PC-9 (cell line): ENCODE measurements around the gene PITPNM2.

ENCODE experiments used
- EZH2 ChIP-seq: fragments of 200-600 bp; sonication (generic); IDR thresholded peaks from 2 replicates; pipeline ENCODE4 v1.8.0; 2017; ENCODE audit warnings: antibody characterized with exemption, low read depth
- TF ChIP-seq, protein P1 (sequence below): fragments of 200-600 bp; sonication (generic); conservative IDR thresholded peaks from 2 replicates; pipeline ENCODE4 v1.6.1; 2017; ENCODE audit warnings: mixed run types, antibody characterized with exemption, mild to moderate bottlenecking, moderate library complexity

DNA sequence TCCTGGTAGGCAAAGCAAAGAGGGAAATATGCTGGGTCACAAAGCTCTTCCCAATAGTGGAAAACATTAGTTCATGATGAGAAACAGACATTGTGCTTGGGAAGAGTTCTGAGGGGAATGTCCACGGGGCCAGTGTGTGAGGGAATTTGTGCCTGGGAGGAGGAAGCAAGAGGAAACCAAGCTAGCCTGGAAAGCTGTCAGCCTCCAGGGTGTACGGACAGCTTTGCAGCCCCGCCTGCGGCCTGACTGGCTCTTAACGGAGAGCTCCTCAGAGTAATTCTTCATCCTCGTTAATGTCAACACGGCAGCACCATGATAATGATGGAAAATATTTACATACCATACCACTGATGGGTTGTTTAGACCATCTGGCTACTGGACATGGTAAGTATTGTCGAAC is 32.4 kb downstream of the PITPNM2 start:
- TF ChIP-seq, protein P1, sequence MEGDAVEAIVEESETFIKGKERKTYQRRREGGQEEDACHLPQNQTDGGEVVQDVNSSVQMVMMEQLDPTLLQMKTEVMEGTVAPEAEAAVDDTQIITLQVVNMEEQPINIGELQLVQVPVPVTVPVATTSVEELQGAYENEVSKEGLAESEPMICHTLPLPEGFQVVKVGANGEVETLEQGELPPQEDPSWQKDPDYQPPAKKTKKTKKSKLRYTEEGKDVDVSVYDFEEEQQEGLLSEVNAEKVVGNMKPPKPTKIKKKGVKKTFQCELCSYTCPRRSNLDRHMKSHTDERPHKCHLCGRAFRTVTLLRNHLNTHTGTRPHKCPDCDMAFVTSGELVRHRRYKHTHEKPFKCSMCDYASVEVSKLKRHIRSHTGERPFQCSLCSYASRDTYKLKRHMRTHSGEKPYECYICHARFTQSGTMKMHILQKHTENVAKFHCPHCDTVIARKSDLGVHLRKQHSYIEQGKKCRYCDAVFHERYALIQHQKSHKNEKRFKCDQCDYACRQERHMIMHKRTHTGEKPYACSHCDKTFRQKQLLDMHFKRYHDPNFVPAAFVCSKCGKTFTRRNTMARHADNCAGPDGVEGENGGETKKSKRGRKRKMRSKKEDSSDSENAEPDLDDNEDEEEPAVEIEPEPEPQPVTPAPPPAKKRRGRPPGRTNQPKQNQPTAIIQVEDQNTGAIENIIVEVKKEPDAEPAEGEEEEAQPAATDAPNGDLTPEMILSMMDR, result no peak
- no peak for TF ChIP-seq EZH2
